GM19035 (cell line): ENCODE data around the gene CDH4.

ENCODE experiments used
- ATAC-seq: cut with Tn5 transposase; IDR thresholded peaks from one replicate; pipeline ENCODE4 v1.9.1; 2021; ENCODE audit not compliant: unreplicated experiment

CDH4 gene

GRCh38 chr20:61354001-61354390 is 101.9 kb downstream of the CDH4 start:
- ATAC-seq, result no peak

DNA sequence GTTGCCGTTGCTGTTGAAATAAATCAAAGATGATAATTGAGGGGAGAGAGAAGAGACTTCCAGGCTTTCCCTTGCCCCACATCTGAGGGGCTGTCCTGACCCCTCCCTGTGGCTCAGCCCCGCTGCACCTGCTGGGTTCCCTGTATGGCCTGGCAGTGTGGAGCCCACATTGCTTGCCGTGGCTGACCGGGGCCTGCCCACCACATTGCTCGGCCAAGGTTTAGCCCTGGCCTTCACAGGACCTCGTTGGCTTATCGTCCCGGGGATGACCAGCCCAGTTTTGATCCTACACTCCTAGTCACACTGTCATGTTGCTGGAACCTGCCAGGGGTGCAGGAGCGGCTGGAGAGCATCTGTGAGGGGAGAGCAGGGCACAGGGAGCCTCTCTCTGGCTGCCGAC is 102.4 kb downstream of the CDH4 start:
- ATAC-seq, result no peak

DNA sequence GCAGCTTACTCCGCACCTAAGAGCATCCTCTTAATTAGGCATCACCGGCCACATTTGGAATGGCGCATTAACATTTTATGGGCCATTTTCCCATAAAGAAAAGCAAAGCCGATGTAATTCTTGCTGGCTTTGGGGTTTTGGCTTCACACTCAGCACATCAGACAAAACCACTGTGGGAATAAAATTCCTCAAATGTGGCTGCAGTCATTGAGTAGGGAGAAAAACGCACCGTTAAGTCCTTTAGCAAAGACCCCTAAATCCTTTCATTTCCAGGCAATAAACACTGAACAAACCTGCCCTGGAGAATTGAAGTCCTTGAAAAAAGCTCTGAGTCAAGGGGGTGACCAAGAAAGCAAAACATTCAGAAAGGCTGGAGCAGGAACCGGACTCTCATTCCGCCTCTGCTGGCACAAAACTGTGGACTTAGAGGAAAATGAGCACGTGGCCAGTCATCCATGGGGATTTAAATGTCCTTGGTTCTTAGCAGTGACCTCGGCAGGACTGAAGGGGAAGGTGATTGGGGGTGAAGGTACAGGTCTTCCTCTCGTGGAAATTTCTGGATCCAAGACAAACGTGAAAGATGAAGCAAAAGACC is 102.9 kb downstream of the CDH4 start:
- no peak for ATAC-seq

DNA sequence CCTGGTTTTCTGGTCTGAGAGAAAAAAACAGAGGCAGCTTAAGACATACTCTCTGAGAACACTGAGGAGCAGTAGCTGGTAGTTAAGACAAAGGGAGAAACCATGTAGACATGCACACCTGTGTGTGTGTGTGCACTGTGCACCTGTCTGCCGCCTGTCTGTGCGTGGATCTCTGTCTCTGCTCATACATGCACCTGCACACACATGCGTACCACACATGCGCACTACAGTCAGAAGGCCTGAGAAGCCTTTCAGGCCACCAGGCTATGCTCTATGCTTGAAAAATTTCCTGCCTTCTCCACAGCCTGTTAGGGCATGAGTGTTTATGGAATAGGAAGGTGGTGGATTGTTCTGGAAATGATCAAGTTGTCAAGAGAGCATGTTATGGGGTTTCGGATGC is 103.5 kb downstream of the CDH4 start:
- no peak for ATAC-seq

DNA sequence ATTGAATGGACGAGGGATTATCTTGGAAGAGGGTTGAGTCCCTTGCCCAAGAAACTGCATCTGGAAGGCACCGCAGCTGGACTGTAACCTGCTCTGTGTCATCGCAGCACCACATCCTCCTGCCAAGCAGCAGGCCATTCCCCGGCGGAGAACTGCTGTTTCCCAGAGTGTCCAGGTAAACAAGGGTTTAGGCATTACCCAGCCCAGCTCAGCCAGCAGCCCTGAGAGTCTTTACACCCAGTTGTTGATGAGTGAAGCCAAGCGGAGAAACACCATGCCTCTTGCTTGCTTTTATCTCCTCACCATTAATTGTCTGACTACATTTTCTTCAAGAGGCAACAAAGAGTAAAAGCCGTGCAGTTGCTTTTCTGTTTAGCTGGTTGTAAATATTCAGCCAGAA is 104.1 kb downstream of the CDH4 start:
- no peak for ATAC-seq

GRCh38 chr20:61357119-61357518 is 105.1 kb downstream of the CDH4 start:
- ATAC-seq, result no peak

GRCh38 chr20:61359254-61359653 is 107.2 kb downstream of the CDH4 start:
- ATAC-seq, result no peak

- no peak for ATAC-seq
Observed at GRCh38 chr20:61360296-61360695, 108.2 kb downstream of the CDH4 start.

DNA sequence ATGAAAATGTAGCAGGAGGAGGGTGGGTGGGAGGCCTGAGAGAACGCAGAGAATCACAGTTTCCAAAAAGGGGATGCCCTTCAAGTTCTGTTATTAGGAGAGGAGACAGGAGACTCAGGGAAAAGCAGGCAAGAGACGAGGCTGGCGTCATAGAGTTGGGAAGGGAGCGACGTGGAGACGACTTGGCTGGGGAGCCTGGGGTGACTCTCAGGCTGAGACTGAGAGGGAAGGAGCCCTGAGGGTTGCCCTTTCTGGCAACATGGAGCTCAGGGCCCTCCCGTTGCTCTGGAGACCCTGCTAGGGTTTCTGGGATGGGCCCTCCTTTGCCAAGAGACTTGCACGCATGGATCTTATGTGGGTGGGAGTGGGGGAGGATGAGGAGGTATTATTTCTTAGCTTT is 108.9 kb downstream of the CDH4 start:
- ATAC-seq, result no peak

DNA sequence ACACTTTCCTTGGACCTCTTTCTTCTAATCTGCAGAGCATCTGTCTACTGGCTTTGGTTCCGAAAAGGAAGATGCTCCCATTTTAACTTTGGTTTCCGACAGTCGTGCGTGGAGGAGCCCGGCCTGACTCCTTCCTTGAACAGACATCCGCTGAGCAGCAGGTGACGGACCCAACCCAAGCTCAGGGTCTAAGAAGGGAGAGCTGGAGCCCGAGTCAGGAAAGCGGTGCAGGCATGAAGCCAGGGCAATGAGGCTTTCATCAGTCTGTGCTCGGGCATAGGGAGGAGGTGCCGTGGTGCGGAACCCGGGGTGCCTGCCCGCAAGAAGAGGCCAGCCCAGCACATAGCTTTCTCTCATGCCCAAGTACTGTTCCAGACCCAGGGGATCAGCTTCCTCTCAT is 109.4 kb downstream of the CDH4 start:
- ATAC-seq, result no peak

- no peak for ATAC-seq
Observed at GRCh38 chr20:61364147-61364546, 112.1 kb downstream of the CDH4 start.

DNA sequence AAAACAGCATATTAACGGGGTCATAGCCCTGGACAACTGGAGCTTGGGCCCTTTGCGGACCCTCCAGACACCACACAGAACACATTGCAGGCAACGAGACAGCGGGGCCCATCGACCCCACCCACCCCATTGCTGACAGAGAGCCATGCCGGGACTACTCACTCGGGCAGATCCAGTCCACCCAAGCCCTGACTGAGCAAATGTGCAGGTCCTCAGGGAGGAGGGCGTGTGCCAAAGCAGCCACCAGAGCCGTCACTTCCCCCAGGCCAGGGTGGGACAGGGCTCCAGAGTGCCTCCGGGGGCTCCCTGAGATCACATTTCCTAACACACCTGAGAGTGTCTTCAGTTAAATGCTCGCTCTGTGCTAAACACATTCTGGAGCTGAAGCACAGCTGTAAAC is 114.9 kb downstream of the CDH4 start:
- ATAC-seq, result no peak

DNA sequence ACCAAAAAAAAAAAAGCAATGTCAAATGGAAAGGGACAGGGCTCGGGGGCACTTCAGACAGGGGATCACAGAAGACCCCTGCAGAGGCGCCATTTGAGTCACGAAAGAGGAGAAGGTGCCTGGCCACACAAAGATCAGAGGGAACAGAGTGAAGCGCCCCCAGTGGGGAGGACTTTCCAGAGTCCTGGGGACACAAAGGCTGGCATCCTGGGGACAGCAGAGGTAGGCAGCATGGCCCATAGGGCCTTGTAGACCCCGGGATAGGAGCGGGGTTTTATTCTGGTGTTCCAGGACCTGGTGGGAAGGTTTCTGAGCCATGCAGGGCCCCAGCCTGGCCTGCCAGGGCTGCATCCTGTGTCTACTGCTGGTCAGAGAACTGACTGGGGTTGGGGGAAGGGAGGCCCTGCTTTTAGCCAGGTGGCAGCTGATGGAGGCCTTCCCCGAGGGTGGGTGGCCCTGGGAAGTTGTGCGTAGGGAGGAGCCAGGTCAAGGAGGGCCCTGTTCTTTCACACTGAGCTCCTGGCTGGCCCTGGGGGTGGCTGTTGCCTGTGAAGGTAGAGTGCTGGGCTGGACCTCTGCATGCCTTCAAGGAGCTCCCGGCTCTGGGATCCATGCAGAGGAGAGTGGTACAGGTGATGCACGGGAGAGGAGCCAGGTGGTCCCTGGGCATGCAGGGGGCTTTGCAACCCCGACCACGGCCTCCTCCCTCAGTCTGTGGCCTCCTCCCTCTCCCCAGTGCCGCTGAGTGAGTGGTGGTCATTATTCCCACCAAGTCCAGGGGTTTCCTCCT is 117.9 kb downstream of the CDH4 start:
- ATAC-seq, result no peak

- ATAC-seq, result no peak
Observed at GRCh38 chr20:61370841-61371303, 118.8 kb downstream of the CDH4 start.

- no peak for ATAC-seq
Observed at GRCh38 chr20:61371501-61372136, 119.6 kb downstream of the CDH4 start.

DNA sequence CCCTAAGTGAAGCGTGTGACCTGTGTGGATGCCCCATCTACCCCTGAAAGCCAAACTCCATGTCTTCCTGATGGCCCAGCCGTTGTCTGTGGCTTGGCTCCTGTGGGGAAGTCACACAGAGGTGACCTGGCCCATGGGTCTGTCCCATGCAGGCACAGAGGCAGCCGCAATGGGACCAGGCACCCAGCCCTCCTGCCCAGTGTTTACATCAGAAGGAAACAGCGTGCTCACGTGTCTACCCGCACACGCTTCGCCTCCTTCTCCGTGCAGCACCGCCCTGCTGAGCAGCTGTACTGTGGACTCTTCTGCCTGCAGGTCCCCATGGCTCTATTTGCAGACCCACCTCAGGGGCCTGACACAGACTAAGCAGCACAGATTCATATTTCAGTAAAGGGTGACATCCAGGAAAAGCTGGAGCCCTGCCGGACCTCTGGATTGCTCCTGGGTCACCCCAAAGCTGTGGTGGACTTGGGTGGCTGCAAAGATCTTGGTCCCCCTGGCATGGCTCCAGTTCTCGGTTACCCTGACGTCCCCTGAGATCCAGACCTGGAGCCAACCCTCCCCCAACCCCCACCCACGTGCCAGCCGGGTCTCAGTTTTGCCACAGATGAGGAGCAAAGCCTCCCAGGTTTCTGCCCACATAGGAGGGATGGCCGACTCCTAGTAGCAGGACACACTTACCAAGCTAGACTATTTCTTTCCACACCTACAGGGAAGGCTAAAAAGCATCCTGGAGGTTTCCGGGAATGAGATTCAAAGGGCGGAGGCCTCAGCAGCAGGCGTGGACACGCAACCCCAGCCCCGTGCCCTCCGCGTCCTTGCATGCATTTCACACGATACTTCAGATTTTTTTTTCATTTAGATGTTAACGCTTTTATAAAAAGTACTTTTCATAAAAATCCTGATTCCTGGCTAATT is 120.3 kb downstream of the CDH4 start:
- no peak for ATAC-seq

DNA sequence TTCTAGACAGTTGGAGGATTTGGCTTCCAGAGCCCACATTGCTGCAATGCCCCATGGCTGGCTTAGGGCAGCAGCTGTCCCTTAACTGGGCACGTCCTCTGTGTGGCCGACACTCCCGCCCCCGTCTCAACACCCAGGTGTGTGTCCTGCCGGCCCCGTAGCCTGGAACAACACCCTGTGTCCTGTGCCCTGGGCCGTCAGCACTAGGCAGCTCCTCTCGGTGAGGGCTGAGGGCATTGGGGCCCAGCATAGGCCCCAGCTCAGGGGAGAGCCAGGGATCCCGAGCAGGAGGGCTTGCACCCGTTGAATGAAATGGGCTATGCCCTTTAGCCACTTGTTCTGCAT is 121.0 kb downstream of the CDH4 start:
- no peak for ATAC-seq

GRCh38 chr20:61373956-61374545 is 122.0 kb downstream of the CDH4 start:
- ATAC-seq, result no peak

DNA sequence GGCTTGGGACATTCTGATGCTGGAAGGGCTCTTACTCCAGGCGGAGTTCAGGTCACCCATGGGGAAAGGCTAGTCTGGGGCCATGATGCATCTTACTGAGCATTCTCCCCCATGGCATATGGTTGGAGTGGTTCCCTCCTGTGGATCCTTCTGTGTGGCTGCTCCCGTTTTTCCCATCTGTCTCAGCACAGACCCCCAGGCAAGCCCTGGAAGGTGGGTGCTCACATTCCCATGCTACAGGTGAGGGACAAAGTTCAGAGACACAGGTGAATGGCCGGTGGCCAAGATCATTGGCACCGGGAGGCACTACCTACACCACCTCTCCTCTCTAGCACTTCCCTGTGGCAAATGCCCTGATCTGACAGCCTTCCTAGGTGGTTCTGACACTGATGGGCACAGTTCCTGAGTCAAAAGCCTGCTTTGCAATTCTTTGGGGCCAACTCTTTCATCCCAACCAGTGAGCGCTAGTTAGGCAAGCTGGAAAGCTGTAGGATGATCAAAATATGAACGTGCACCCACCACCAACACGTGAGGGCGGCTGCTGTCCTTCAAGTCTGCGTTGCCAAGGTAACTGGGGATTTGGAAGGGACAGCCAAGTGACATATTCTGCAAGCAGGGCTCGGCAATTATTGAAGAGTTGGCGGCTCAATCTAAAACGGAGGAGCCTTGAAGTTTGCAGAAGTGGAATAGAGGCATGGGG is 124.6 kb downstream of the CDH4 start:
- no peak for ATAC-seq

DNA sequence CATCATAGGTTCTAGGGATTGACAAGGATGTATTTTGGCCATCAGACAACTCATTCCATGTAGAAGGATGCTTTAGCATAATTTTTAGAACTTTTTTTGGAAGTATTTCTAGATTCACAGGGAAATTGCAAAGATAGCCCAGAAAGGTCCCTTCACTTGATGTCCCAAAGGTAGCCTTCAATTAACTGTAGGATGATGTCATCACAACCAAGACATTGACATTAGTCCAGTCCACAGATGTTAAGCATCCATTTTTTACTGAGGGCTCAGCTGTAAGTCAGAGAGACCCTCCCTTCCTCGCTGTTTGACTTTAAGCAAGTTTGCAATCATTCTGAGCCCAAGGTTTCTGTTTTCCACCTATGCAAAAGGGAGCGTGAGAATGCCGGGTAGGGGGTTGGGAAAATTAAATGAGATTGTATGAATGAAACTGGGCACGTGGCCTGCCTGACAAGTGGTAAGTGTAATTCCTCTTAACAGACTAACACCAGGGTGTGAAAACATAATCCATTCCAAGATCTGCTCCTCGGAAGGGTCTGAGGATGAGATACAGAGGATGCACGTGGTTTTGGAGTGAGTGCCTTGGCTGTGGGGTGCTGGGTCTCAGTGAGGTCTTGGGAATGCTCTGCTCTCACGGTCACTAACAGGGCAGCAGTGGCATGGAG is 126.8 kb downstream of the CDH4 start:
- no peak for ATAC-seq
